Brain microvascular endothelial cell (primary cell): ENCODE data around the gene ATXN2.

Experiments
- DNase-seq: peaks from one replicate; pipeline ENCODE4 v3.0.0-alpha.2; 2020
- H3K27ac ChIP-seq: fragments of 250-450 bp; sonication (Bioruptor Pico); 2 replicates; pipeline ENCODE4 v1.5.1; 2020; ENCODE audit warnings: mild to moderate bottlenecking, moderate library complexity
- H3K27me3 ChIP-seq: fragments of 250-450 bp; sonication (Bioruptor Pico); replicated peaks from 2 replicates; pipeline ENCODE4 v1.5.1; 2020; ENCODE audit warnings: mild to moderate bottlenecking
- H3K36me3 ChIP-seq: fragments of 250-450 bp; sonication (Bioruptor Pico); replicated peaks from 2 replicates; pipeline ENCODE4 v1.5.1; 2020; ENCODE audit warnings: mild to moderate bottlenecking
- H3K4me3 ChIP-seq: 2 replicates; pipeline ENCODE4 v1.5.1; 2011; ENCODE audit warnings: low read depth, mild to moderate bottlenecking, control low read depth, low read length, moderate library complexity
- in situ Hi-C: cut with HindIII; loops from 2 replicates; pipeline ENCODE4 v1.10.0; 2017; ENCODE audit warnings: low sequenced_read_pairs, low pct_ligation_motif_present
- TF ChIP-seq, protein P1 (sequence below): IDR thresholded peaks from 2 replicates; pipeline ENCODE4 v1.5.1; 2011; ENCODE audit warnings: low read depth, mild to moderate bottlenecking, moderate library complexity, low read length, control low read depth, inconsistent platforms; ENCODE audit errors: missing control alignments

ATXN2 gene

DNA sequence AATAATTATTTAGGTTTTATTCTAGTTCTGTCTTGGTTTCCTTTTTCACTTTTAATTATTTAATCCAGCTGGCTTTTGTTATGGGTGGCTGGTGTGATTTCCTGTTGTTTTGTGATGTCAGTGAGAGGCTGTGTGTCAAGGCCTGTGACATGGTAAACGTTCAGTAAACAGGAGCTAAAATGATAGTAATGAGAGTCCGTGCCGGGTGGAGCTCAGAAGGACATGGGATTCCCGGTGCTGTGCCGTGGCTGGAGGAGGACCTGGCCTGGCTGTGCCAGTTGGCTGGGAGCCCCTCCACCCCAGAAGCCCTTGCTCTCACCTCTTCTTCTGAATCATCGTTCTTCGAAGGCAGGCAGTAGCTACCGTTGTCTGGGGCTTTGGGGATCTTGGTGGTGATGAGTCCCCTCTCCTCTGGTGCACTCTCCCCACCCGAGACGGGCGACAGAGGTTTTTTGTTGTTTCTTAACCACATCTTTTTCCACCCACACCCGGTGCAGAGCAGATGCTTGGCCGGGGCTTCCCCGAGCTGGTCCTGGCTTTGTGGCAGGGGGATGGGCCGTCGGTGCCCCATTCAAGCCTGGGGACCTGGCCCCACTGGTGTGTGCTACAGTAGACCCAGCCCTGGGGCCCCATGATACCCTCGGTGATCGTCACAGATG lies 164.3 kb downstream of the ATXN2 start:
- TF ChIP-seq, protein P1, sequence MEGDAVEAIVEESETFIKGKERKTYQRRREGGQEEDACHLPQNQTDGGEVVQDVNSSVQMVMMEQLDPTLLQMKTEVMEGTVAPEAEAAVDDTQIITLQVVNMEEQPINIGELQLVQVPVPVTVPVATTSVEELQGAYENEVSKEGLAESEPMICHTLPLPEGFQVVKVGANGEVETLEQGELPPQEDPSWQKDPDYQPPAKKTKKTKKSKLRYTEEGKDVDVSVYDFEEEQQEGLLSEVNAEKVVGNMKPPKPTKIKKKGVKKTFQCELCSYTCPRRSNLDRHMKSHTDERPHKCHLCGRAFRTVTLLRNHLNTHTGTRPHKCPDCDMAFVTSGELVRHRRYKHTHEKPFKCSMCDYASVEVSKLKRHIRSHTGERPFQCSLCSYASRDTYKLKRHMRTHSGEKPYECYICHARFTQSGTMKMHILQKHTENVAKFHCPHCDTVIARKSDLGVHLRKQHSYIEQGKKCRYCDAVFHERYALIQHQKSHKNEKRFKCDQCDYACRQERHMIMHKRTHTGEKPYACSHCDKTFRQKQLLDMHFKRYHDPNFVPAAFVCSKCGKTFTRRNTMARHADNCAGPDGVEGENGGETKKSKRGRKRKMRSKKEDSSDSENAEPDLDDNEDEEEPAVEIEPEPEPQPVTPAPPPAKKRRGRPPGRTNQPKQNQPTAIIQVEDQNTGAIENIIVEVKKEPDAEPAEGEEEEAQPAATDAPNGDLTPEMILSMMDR = no peak
- H3K27me3 ChIP-seq = no peaks in the 10 kb centered on the region
- DNase-seq = peak; percentile 65
- in situ Hi-C loops = no loop called here
- H3K4me3 ChIP-seq = no peak overlapping the region
- H3K36me3 ChIP-seq = peaks cover 23% of the 10 kb centered on the region
- peak overlapping the region; percentile 59 for H3K27ac ChIP-seq

DNA sequence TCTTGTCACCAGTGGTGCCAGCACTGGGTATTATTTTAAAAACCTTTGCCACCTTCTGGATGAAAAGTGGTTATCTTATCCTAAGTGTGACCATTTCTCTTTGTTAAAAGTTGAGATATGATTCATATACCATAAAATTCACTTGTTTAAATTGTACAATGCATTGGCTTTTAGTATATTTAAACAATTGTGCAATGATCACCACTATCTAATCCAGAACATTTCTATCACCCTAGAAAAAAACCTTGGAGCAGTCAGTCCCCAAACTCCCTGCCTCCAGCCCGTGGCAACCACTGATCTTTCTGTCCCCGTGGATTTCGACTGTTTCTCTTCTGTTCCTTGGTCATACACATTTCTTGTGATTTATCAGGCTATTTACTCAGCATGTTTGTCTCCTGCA lies 165.1 kb downstream of the ATXN2 start:
- peaks cover 24% of the 10 kb centered on the region for H3K36me3 ChIP-seq
- H3K27me3 ChIP-seq = no peaks in the 10 kb centered on the region
- no peak overlapping the region for H3K4me3 ChIP-seq
- in situ Hi-C loops = no loop called here
- TF ChIP-seq, protein P1 = no peak
- no peak for DNase-seq
- H3K27ac ChIP-seq = peak overlapping the region; percentile 63

DNA sequence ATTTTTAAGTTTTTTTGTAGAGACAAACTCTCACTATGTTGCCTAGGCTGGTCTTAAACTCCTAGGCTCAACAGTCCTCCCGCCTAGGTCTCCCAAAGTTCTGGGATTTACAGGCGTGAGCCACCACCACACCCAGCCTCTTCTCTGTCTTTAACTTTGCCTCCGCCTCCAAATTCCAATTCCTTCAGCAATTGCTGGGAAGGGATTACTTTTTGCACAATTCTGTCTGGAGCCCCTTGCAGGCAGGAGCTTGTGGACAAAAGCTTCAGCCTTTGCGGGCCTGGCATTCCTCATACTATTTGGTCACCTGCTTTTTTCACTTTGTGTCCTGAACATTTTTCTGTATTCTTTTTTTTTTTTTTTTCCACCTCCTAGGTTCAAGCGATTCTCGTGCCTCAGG lies 167.3 kb downstream of the ATXN2 start:
- no peaks in the 10 kb centered on the region for H3K27me3 ChIP-seq
- H3K4me3 ChIP-seq = no peak overlapping the region
- no peak for DNase-seq
- in situ Hi-C loops = no loop called here
- peaks cover 29% of the 10 kb centered on the region for H3K36me3 ChIP-seq
- H3K27ac ChIP-seq = peak overlapping the region; percentile 20
- TF ChIP-seq, protein P1 = no peak

DNA sequence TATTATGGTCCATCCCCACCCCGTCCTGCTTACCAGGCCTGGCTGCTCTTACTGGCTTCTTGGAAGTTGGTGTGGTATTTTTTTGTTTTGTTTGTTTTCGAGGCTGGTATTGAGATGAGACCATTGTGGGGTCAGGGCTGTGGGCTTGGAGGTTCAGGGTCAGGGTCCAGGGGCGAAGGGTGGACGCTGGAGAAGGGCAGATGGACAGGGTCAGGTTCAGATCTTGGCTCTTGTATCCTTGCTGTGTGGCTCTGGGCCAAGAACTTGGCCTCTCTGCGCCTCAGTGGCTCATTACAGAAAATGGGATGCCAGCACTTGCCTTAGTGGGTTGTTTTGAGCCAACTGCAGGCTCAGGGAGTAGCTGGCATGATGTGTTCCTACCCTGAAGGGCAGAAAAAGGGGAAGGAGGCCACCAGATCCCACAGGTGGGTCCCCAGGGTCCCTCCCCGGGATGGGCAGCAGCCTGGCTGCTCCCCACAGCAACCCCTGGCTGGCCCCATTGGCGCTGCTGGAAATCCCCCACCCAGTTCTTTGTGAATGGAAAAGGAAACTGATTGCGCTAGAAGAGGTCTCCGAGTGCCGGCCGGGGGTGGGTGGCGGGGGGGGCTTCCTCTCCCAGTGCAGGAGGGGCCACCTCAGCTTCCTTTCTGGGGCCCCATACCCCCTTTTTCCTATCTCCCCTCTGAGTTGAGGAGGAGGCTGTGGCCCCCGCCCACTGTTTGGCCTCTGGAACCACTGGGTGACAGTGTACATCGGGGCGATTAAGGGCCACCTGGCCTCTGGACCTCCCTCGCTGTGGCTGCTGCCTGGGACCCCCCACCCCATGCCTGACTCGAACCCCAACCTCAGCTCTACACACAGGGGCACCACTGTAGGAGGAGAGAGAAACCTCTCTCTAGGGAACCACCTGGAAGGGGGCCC lies 168.4 kb downstream of the ATXN2 start:
- in situ Hi-C loops = no loop called here
- TF ChIP-seq, protein P1 = no peak
- H3K4me3 ChIP-seq = no peak overlapping the region
- peak overlapping the region; percentile 40 for H3K27ac ChIP-seq
- H3K36me3 ChIP-seq = peaks cover 34% of the 10 kb centered on the region
- DNase-seq = no peak
- no peaks in the 10 kb centered on the region for H3K27me3 ChIP-seq

DNA sequence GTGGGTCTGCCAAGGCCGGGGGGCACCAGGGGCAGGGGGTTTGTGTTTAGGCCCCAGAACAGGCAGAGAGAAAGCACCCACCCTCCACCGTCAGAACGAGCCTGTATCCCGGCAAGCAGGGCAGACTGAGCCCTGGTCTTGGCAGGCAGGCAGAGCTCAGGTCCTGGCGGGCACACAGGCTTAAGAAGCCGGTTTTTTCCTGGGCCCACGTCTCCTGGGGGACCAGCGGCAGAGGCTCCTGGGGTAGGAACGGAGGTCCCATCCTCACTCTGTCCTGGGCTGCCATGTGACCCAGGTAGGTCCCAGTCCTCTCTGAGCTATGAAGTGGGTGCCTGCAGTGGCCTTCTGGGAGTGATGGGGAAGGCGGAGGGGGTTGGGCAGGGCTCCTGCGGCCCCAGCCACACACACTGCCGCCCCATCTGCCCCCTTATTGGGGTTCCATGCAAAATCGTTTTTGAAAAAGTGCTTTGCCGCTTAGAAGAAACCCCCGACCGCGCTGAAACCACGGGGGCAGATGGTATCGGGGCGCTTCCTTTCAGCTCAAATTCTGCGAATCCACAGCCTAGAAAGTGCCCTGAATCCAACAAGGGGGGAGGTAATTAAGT lies 169.2 kb downstream of the ATXN2 start:
- no peaks in the 10 kb centered on the region for H3K27me3 ChIP-seq
- DNase-seq = no peak
- TF ChIP-seq, protein P1 = no peak
- in situ Hi-C loops = no loop called here
- no peak overlapping the region for H3K4me3 ChIP-seq
- H3K27ac ChIP-seq = peak overlapping the region; percentile 21
- H3K36me3 ChIP-seq = peaks cover 40% of the 10 kb centered on the region
